Transverse colon (tissue), 4 donors: Measurements from ENCODE around the gene SKIC3. TPM values are rescaled to one million over a fixed set of nuclear protein-coding genes. Genes with fewer than 3 reads are reported as not detected.

Source experiments
- DNase-seq: peaks from one replicate; pipeline ENCODE4 v3.0.0-alpha.2; 2019
- H3K27ac ChIP-seq, 4 donors: fragments of 200-600 bp; sonication (generic); 2 replicates each; pipeline ENCODE4 v1.5.1; 2016 to 2018; ENCODE audit warnings: inconsistent platforms in 4 of 4
- H3K27me3 ChIP-seq: fragments of 200-600 bp; sonication (generic); 2 replicates; pipeline ENCODE4 v1.5.1; 2017; ENCODE audit warnings: inconsistent platforms
- H3K36me3 ChIP-seq, 4 donors: fragments of 200-600 bp; sonication (generic); 2 replicates each; pipeline ENCODE4 v1.5.1; 2017 to 2019; ENCODE audit warnings: inconsistent platforms in 4 of 4
- H3K4me1 ChIP-seq, 4 donors: fragments of 200-600 bp; sonication (generic); 2 replicates each; pipeline ENCODE4 v1.5.1; 2017 to 2020; ENCODE audit warnings: inconsistent platforms in 4 of 4
- H3K4me3 ChIP-seq, 4 donors: fragments of 200-600 bp; sonication (generic); 1 replicate in 1 of 4; 2 replicates in 3 of 4; pipeline versions ENCODE4 v1.5.1 to v1.6.1; 2017 to 2019; ENCODE audit warnings: inconsistent platforms in 4 of 4
- H3K9me3 ChIP-seq, 2 donors: fragments of 200-600 bp; sonication (generic); 2 replicates each; pipeline ENCODE4 v1.5.1; 2017 to 2019; ENCODE audit warnings: inconsistent platforms in 2 of 2
- EP300 ChIP-seq: sonication (generic); formaldehyde crosslinking; IDR thresholded peaks from one replicate; pipeline ENCODE4 v1.6.1; 2017; ENCODE audit warnings: antibody characterized with exemption, low read depth
- POLR2A ChIP-seq: fragments of 450-650 bp; IDR thresholded peaks from one replicate; pipeline ENCODE4 v1.6.1; 2016; ENCODE audit warnings: antibody characterized with exemption, mild to moderate bottlenecking, moderate library complexity
- POLR2AphosphoS5 ChIP-seq, 3 donors: sonication (generic); formaldehyde crosslinking; IDR thresholded peaks; one replicate each; pipeline ENCODE4 v1.6.1; 2016; ENCODE audit warnings: antibody characterized with exemption in 3 of 3
- WGBS, 2 donors: methylation state at CpG; one replicate each; pipeline ENCODE4 v1.1.5; 2018; ENCODE audit warnings: low coverage in 1 of 2; 5-methylcytosine and 5-hydroxymethylcytosine counted together
- in situ Hi-C, 4 donors: fragments of 200-750 bp; cut with MboI; loops; one replicate each; pipeline versions ENCODE4 v1.15.0 to v1.15.1; 2017; ENCODE audit warnings: low sequenced_read_pairs in 3 of 4, low pct_ligation_motif_present in 1 of 4, low pct_unique_long_range_greater_than_20kb in 1 of 4
- intact Hi-C: fragments of 100-400 bp; cut with DNase I; formaldehyde crosslinking; loops from one replicate; pipeline ENCODE4 v1.15.1; 2023; ENCODE audit warnings: low total_unique reads
- total RNA-seq, 4 donors: library from RNA; depleted of rRNA; stranded (reverse); fragments of >200 nt; gene quantifications; one replicate each; pipeline ENCODE4 v1.1.0, GENCODE V29; 2016
- TF ChIP-seq, protein P1 (sequence below), 5 experiments: fragments of 200-600 bp in 3 of 5; fragments of 450-650 bp in 2 of 5; sonication (generic) in 3 of 5; IDR thresholded peaks; 1 replicate in 2 of 5; 2 replicates in 3 of 5; pipeline ENCODE4 v1.5.1; 2016 to 2017; ENCODE audit warnings: antibody characterized with exemption in 5 of 5, inconsistent platforms in 3 of 5, mild to moderate bottlenecking in 2 of 5, moderate library complexity in 1 of 5

The SKIC3 gene
- total RNA-seq, 4 donors from 2014 or later = 28.1 to 72.1 (median 46.0) TPM

GRCh38 chr5:95537501-95537900, 17.3 kb downstream of the SKIC3 start:
- in situ Hi-C loops (no loop called here), intact Hi-C loops (no loop called here)
- peaks cover 0 to 45% (median 14%) of the 10 kb centered on the region in 4 donors for H3K36me3 ChIP-seq
- DNase-seq = no peak
- no peak overlapping the region for H3K27ac ChIP-seq
- TF ChIP-seq POLR2A (no peak), POLR2AphosphoS5 (IDR thresholded peaks at IDR 0.05) (no peak), EP300 (no peak)
- TF ChIP-seq, protein P1, sequence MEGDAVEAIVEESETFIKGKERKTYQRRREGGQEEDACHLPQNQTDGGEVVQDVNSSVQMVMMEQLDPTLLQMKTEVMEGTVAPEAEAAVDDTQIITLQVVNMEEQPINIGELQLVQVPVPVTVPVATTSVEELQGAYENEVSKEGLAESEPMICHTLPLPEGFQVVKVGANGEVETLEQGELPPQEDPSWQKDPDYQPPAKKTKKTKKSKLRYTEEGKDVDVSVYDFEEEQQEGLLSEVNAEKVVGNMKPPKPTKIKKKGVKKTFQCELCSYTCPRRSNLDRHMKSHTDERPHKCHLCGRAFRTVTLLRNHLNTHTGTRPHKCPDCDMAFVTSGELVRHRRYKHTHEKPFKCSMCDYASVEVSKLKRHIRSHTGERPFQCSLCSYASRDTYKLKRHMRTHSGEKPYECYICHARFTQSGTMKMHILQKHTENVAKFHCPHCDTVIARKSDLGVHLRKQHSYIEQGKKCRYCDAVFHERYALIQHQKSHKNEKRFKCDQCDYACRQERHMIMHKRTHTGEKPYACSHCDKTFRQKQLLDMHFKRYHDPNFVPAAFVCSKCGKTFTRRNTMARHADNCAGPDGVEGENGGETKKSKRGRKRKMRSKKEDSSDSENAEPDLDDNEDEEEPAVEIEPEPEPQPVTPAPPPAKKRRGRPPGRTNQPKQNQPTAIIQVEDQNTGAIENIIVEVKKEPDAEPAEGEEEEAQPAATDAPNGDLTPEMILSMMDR (IDR thresholded peaks at IDR 0.05) = no peak
- no peaks in the 10 kb centered on the region for H3K27me3 ChIP-seq
- H3K4me3 ChIP-seq = no peak overlapping the region
- no peaks in the 10 kb centered on the region for H3K9me3 ChIP-seq
- WGBS, 2 donors = 84 to 86% methylated on average over 2 of the region's 2 CpGs
- H3K4me1 ChIP-seq = no peaks in the 10 kb centered on the region

DNA sequence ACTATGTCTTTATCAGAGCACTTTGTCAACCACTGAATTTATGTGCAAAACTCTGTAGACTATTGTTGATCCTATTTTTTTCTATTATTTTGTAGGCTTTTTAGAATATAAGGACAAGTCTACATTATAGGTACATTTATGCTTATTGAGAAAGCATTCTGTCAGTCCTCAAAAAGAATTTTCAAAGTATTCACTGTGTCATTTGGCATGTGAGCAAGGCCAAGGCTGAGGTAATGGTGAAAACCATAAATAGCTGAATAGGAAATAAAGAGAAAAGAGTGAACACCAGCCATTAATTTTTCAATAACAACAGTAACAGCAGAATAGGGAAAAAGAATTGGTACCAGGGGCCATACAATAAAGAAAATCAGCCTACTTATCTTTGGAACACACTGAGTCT, 21.0 kb downstream of the SKIC3 start:
- in situ Hi-C loops = no loop called here
- Histone ChIP-seq H3K4me3 (no peak overlapping the region), H3K9me3 (no peaks in the 10 kb centered on the region), H3K36me3 (peaks cover 0 to 43% (median 14%) of the 10 kb centered on the region in 4 donors), H3K27me3 (no peaks in the 10 kb centered on the region), H3K27ac (no peak overlapping the region), H3K4me1 (no peaks in the 10 kb centered on the region)
- intact Hi-C loops = no loop called here
- TF ChIP-seq EP300 (no peak), POLR2AphosphoS5 (IDR thresholded peaks at IDR 0.05) (no peak), POLR2A (no peak)
- TF ChIP-seq, protein P1 (IDR thresholded peaks at IDR 0.05) = no peak
- DNase-seq = no peak

DNA sequence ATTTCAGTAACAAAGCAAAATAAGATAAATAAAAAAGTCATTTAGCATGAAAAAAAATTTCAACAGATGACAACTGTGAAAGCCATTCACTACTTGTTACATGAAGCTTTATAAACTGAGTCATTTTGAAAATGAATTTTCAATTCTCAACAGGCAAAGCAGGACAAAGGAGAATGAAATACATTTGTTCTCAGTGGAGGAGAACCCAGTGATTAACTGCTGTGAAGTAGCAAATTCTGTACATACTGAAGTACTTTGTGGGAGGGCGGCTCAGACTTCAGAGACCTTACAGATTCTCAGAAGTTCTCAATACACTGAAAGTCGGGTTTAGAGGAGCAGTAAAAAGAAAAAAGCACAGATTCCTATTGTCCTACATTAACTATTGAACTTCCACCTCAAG, 21.7 kb downstream of the SKIC3 start:
- Histone ChIP-seq H3K27me3 (no peaks in the 10 kb centered on the region), H3K4me3 (no peak overlapping the region), H3K27ac (no peak overlapping the region), H3K4me1 (no peaks in the 10 kb centered on the region), H3K36me3 (peaks cover 0 to 50% (median 15%) of the 10 kb centered on the region in 4 donors), H3K9me3 (no peaks in the 10 kb centered on the region)
- TF ChIP-seq EP300 (no peak), POLR2A (no peak), POLR2AphosphoS5 (IDR thresholded peaks at IDR 0.05) (no peak)
- TF ChIP-seq, protein P1 (IDR thresholded peaks at IDR 0.05) = no peak
- intact Hi-C loops = no loop called here
- in situ Hi-C loops = no loop called here
- WGBS, 2 donors = 48 to 73% methylated on average over 2 of the region's 2 CpGs
- no peak for DNase-seq

DNA sequence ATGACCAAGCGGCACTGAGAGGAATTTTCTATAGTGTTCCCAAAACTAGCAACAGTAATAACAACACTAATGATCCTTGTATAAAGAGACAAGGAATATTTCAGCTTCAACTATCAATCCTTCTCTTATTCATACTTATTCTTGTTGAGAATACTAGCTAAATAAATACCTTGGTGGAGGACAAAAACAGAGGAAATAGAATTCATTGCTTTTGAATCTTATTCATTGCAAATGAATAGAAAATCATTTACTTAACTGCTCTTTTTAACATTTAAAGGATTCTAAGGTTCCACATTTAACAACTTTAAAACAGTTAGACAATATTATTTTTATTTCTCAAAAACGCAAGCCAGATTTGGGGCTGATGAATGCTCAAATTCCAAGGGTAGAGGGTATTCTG, 22.4 kb downstream of the SKIC3 start:
- Histone ChIP-seq H3K27ac (no peak overlapping the region), H3K36me3 (peaks cover 0 to 57% (median 15%) of the 10 kb centered on the region in 4 donors), H3K27me3 (no peaks in the 10 kb centered on the region), H3K4me3 (no peak overlapping the region), H3K9me3 (no peaks in the 10 kb centered on the region), H3K4me1 (no peaks in the 10 kb centered on the region)
- in situ Hi-C loops (no loop called here), intact Hi-C loops (no loop called here)
- TF ChIP-seq POLR2AphosphoS5 (IDR thresholded peaks at IDR 0.05) (no peak), POLR2A (no peak), EP300 (no peak)
- TF ChIP-seq, protein P1 (IDR thresholded peaks at IDR 0.05) = no peak
- 94 to 100% methylated on average over 2 of the region's 2 CpGs for WGBS, 2 donors
- DNase-seq = no peak
